Measurements from ENCODE around the gene ARF3.
A peak's percentile ranks its signal among the peaks of the same experiment; 100 is the strongest.

The ARF3 gene

GRCh38 chr12:48957141-48958048, at the start of gene ARF3:
ARF3 (minus strand) TSS chr12:48957487; CDS start chr12:48941095, 16,392 bp downstream.
- ATAC-seq (peak; percentile 97), DNase-seq (peak; percentile 94)

DNA sequence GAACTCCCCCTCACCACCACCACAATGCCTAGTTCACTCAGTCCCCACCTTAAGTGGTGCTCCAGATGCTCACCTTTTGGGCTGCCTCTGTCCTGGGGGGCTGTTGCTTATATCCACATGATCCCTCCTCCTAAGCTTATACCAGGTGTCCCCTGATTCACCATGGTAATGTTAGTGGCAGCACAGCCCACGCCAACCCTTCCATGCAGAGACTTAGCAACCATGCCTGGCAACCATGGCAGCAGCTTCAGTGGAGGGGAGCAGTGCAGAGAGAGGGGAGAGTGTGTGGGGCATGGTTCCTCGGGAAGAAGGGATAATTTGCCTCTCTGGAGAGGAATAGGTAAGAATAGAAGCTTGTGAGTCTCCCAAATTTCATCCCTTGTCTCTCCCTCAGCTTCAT, 43.1 kb upstream of the ARF3 start:
- DNase-seq (no peak), ATAC-seq (no peak)

DNA sequence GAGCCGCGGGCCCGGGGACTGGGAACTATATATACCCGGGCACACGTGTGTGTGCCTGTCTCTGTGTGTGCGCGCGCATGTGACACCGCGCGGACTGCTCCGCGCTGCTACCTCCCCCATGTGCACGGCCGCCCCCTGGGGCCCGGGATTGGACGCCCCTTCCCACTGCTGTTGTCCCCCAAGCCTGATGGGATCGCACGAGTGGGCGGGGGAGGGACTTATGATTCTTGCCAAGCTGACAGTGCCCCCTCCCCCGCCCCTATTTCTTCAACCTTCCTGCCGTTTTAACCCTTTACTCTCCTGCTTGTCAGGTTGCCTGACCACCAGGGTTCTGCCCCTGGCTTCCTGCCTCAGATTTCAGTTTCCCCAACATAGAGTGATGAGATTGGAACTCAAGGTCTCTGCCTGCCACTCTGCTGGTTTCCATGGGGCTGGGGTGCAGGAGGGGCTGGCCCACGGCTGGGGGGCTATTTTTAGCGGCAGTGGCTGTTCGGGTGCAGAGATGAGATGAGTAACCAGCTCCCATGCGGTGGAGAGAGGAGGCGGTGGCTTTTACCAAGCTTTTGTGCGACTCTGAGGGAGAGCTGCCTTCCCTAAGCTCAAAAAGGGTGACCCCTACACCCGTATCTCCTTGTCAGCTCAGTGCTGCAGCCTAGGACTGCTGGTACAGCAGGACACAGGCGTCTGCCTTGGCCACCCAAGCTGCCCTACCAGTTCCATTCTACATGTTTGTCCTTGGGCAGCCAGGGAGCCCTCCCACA, 42.3 kb upstream of the ARF3 start, which contains the start of gene DDN:
DDN (minus strand) TSS at position 5 of the 761 bp plus-strand sequence. CDS start 88 bp downstream, outside the sequence.
- peak; percentile 68 for DNase-seq
- peak; percentile 68 for ATAC-seq

GRCh38 chr12:48998497-48999353, 41.4 kb upstream of the ARF3 start:
- ATAC-seq (peak; percentile 37), DNase-seq (peak; percentile 54)

GRCh38 chr12:48997719-48998496, 40.6 kb upstream of the ARF3 start:
- DNase-seq (peak; percentile 65), ATAC-seq (no peak)

DNA sequence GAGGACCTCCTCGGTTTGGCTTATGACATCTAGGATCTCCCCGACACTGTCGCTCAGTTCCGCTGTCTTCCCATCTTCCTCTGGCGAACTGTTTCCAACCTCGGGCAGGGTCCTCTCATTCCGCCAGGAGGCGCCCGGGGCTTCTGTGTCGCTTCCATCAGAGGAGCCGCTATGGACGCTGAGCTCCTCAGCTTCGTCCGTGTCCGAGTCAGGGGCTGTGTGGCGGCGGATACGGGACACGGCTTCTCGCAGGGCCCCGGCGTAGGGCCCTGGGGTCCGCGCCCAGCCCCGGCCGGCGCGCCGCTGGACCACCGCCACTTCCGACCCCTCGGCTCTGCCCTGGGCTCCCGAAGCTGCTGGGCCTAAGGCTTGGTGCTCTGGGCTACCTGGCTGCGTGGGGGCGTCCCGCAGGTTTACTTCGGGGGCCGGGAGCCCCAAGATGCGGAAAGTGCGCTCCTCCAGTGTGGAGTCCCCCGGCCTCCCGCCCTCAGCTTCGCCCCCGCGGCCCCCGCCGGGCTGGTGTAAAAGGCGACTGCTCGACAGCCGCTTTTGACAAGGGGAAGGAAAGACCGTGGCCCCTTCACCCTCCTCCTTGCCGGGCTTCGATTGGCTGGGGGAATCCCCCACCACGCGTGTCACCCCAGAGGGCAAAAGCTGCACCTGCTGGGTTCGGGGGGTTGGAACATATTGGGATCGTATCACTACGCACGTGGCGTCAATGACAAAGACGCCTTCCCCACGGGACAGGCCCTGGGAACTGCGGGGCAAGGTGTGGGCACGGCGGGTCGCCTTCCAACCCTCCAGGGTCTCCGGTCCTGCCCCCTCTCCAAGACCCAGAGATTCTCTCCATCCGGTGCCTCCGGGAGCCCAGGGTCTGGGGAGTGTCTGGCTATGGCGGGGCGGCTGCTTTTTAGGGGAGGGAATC, 39.8 kb upstream of the ARF3 start:
- peak; percentile 15 for ATAC-seq
- DNase-seq: peak; percentile 79

DNA sequence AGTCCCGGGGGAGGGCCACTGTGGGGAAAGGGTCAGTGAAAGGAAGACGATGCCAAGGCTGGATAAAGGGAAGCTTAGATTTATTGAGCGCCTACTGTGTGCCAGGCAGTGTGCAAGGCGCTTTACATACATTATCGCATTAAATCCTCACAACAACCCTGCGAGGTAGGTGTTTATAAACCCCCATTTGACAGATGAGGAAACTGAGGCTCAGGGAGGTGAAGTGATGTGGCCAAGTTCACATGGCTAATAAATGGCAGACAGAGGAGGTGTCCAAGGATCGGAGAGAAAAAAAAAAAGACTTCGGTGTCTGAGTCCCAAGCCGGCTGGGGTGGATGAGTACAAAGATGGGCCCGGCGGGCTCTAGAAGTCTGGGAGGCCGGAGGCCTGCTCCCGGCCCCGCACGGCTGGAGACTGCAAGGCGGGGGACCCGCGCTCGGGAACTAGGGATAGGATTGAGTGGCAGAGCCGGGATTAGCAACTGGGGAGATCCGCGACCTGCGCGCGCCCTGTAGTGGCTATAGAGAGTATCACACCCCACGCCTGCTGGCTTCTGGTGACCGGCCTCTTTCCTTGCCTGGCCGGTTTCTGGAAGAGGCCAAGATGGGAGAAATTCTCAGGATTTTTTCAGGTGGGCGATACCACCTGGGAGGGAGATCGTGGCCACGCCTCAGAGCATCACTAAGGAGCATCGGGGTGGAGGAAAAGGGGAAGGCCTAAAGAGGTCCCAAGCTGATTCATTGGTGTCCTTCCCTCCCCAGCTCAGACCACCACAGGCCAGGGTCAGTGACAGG, 38.0 kb upstream of the ARF3 start:
- DNase-seq (peak; percentile 67), ATAC-seq (no peak)

DNA sequence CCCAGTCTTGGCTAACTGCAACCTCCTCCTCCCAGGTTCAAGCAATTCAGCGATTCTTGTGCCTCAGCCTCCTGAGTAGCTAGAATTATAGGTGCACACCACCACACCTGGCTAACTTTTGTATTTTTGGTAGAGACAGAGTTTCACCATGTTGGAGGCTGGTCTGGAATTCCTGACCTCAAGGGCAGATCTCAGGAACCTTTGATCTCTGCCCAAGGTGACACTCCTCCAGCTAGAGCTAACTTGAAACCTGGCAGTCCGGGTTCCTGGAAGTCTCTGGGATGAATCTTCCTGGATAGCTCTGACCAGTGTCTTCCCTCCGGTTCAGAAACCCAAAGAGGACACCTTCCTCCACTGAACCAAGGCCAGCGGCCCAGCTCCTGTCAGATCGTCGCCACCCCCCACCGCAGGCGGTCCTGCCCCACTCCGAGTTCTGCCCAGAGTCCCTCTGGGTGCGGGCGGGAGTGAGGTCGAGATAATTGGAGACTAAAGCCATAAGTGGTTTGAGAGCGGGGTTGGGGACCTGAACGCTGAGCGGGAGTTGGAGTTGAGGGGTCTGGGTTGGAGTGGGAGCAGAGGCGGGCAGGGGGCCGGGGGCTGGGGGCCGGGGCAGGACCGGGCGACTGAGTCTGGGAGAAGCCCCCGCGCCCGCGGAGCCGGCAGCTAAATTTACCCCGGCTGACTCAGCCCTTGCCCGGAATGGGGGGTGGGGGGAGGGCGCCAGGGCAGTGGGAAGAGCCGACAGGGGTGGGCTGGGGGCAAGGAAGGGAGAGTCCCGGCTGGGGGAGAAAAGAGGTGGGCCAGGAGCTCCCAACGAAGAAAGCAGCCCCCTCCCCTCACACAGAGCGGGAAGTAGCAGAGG, 37.2 kb upstream of the ARF3 start:
- ATAC-seq: no peak
- no peak for DNase-seq

DNA sequence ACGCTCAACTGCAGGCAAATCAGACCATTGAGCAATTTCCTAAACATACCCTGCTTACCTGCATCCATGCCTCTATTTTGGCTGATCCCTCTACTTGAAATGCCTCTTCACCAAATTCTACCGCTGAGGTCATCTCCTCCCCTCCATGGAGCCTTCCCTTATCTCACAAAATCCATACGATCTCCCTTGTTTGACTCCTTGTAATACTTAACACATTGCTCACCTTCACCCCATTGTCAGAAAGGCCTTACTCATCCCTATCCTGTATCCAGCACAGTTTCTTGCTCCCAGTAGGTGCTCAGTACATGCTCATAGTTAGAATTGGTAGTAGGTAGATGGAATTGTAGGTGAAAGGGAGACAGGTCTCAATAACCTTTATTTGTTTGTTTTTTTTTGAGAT, 36.5 kb upstream of the ARF3 start:
- DNase-seq (no peak), ATAC-seq (no peak)

DNA sequence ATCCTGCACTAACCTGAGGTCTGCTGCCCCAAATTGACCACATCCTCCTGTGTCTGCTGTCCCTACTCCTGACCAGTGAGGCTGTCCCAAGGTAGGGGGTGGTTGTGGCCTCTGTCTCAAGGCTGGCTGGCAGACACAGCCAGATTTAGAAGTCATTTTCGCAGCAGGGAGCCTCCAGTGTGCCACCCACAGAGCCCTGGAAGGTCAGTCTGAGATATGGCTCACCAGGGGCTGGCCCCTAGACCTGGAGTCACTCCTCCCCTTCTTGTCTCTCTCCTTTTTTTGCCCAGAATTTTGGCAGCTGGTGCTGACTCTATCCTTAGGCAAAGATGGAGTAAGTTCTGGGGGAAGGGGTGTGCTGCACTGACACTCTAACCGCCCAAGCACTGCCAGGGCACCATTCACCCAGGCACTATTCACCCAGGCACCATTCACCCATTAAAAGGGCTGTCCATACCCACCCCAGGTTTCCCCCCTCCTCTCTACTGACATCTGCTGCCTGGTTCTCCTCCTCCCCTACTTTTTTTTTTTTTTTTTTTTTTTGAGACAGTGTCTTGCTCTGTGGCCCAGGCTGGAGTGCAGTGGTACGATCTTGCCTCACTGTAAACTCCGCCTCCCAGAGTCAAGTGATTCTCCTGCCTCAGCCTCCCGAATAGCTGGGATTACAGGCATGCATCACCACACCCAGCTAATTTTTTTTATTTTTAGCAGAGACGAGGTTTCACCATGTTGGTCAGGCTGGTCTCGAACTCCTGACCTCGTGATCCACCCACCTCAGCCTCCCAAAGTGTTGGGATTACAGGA, 34.2 kb upstream of the ARF3 start:
- DNase-seq: no peak
- ATAC-seq: no peak

GRCh38 chr12:48990552-48990951, 33.3 kb upstream of the ARF3 start:
- ATAC-seq: no peak
- no peak for DNase-seq

DNA sequence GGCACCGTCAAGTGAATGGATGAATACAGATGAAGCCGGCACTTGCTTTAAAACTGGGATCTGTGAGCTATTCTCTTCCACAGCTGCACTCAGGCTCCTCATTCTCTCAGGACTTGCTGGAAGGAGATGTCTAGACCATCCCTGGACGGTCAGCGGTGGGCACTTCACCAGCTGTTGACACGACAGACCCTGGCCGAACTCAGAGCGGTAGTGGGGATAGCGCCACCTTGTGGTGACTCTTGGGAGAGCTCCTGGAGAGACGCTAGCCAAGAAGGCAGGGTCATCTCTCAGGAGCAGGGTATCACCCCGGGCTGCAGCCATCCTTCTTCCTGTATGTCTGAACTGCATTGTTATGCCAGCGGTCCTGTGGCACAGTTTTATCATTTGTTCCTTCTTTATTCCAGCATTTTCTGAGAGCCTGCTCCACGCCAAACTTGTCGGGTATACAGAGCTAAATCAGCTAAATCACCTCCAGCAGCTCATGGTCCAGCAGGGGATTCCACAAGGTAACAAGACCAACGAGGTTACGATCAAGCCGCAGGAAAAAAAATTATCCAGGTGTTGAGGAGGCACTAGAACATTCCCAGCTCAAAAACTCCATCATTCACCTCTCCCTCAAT, 30.9 kb upstream of the ARF3 start:
- peak; percentile 87 for DNase-seq
- ATAC-seq: peak; percentile 59

DNA sequence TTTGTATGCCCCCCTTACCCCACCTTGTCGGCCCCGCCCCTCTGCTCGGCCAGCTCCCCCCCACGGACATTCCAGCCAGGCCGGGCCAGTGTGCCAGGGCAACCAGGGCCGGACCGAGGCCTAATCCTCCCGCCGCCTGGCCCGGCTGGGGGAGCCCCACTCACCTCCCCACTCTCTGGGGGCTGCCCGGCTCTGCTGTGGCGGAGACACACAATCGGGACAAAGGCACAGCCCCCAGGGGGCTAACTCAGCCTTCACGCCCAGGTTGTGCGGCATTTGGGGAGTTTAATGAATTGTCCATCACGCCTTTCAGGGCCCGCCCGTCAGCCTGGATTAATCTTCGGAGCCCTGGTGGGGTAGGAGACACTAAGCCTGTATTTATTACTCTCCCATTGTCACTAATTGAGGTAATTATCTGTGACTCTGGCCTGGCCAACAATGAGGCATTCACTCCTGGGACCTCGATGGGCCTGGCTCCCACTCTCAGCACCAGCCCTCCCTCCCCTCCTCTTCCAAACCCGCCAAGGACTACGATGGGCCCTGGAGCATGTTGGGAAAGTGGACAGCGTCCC, 29.5 kb upstream of the ARF3 start:
- ATAC-seq: no peak
- DNase-seq: no peak

GRCh38 chr12:48985901-48986300, 28.6 kb upstream of the ARF3 start:
- no peak for ATAC-seq

DNA sequence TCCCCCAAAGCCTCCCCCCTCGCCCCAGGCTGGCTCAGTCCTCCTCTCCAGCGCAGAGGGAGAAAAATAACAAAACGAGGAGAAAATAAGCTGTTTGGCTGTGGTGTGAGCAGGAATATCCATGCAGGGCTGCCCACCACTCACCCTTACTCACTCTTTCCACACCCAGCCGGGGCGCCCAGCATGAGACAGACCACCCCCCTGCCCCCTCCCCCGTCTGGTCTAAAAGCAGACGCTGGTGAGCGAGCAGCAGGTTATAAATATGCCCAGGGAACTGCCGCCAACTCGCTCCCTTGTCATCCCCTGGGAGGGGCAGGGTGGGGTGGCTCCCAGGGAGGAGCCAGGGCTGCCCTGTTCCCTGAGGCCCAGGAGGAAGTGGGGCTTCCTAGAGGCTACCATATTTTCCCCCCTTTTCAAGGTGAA, 28.2 kb upstream of the ARF3 start:
- ATAC-seq: no peak

More at GRCh38 chr12:48985901-48986300, 28.6 kb upstream of the ARF3 start:
- DNase-seq: no peak

DNA sequence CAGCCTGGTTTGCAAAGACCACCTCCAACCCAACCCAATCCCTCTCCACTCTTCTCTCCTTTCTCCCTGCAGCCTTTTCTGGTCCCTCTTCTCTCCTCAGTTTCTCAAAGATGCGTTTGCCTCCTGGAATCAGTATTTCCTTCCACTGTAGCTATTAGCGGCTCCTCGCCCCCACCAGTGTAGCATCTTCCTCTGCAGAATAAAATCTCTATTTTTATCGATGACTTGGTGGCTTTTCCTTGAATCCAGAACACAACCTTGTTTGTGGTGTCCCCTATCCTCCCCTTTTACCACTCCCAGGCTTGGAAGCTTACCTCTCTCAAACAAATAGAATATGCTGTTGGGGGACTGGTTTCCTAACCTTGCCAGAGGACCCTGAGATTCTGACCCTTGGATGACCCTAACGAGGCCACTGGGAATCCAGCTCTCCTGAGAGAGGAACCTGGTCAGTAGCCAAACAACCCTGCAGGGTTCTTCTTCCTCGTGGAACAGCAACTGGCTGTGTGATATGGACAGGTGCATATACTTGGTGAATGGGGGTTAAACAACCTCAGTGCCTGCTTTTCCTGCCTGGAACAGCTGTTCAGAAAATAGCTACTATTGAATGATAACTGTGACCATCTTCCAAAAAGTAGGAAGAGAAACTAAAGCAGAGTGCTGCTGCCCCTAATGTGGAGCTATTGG, 25.3 kb upstream of the ARF3 start:
- DNase-seq (no peak), ATAC-seq (no peak)

More for the DNA sequence above, 28.2 kb upstream of the ARF3 start:
- DNase-seq: no peak
